ENCODE measurements around the gene BTBD16.

GRCh38 chr10:122374859-122375678, 104.0 kb downstream of the BTBD16 start:
- no peak for TF ChIP-seq SP1 (IDR thresholded peaks at IDR 0.05)
- no peak for TF ChIP-seq BHLHE40 (IDR thresholded peaks at IDR 0.05; ENCODE audit: borderline replicate concordance)
- TF ChIP-seq CTBP1 (IDR thresholded peaks at IDR 0.05; ENCODE audit: borderline replicate concordance), result no peak; the same call in 1 of the 2 replicates

Measured in HEK293T (cell line).